GM12878 (cell line): ENCODE data around the gene SHISA7. TPM values are rescaled to one million over a fixed set of nuclear protein-coding genes. Genes with fewer than 3 reads are reported as not detected.

Source experiments
- ATAC-seq: fragments of 200-7000 bp; cut with Tn5 transposase; 3 replicates; pipeline ENCODE4 v1.9.1; 2020; ENCODE audit warnings: mild to moderate bottlenecking, moderate library complexity
- BruUV-seq: library from RNA; stranded (reverse); fragments of 400-500 nt; replicated peaks from 2 replicates; lab custom pipeline; 2021; lab: Mats Ljungman, UMichigan
- CTCF ChIA-PET: fragments of 300-600 bp; sonication (Branson Sonifier 250); formaldehyde crosslinking; extraction: SDS; loops from one replicate; lab custom pipeline; 2021; ENCODE audit warnings: inconsistent platforms; lab: Yijun Ruan, JAX
- POLR2A ChIA-PET: fragments of 350-600 bp; formaldehyde crosslinking; extraction: SDS; loops from one replicate; lab custom pipeline; 2021; ENCODE audit warnings: inconsistent platforms; lab: Charles Lee
- RAD21 ChIA-PET: fragments of 300-600 bp; sonication (Branson Sonifier 250); formaldehyde crosslinking; loops from one replicate; lab custom pipeline; 2023; ENCODE audit warnings: antibody characterized with exemption; ENCODE audit not compliant: unreplicated experiment; lab: Charles Lee
- SMC1A ChIA-PET: fragments of 300-600 bp; sonication (Branson Sonifier 250); formaldehyde crosslinking; loops from one replicate; lab custom pipeline; 2023; ENCODE audit not compliant: unreplicated experiment, uncharacterized antibody; lab: Charles Lee
- DNase-seq: peaks from one replicate; pipeline ENCODE4 v3.0.0-alpha.2; 2011; ENCODE audit warnings: low read depth, low spot score
- FAIRE-seq: peaks from 3 replicates; lab custom pipeline; 2011; peaks lifted over from hg19 to GRCh38; lab: Jason Lieb, UNC
- H2AFZ ChIP-seq: 2 replicates; pipeline ENCODE4 v1.6.0; 2011; ENCODE audit warnings: low read depth, low read length, control low read depth; ENCODE audit not compliant: control insufficient read depth
- H3K27ac ChIP-seq: 2 replicates; pipeline ENCODE4 v1.5.1; 2011; ENCODE audit warnings: control low read depth; ENCODE audit not compliant: control insufficient read depth, insufficient read depth
- H3K27me3 ChIP-seq, 2 experiments: replicated peaks in 1 of 2; 2 replicates each; pipeline versions ENCODE4 v1.6.0 to v1.6.1; 2011; ENCODE audit warnings: low read length in 1 of 2; ENCODE audit not compliant: control insufficient read depth in 2 of 2, insufficient read depth in 2 of 2
- H3K36me3 ChIP-seq, 2 experiments: 2 replicates each; pipeline ENCODE4 v1.5.1; 2011; ENCODE audit warnings: low read length in 1 of 2; ENCODE audit not compliant: control insufficient read depth in 2 of 2, insufficient read depth in 2 of 2
- H3K4me1 ChIP-seq: 2 replicates; pipeline ENCODE4 v1.6.1; 2011; ENCODE audit warnings: mild to moderate bottlenecking, low read length, moderate library complexity, mixed read lengths; ENCODE audit not compliant: control insufficient read depth, insufficient read depth
- H3K4me2 ChIP-seq: 2 replicates; pipeline ENCODE4 v1.6.0; 2011; ENCODE audit warnings: control low read depth; ENCODE audit not compliant: control insufficient read depth, insufficient read depth
- H3K4me3 ChIP-seq: fragments of 200-600 bp; sonication (generic); 2 replicates; pipeline ENCODE4 v1.5.1; 2016
- H3K79me2 ChIP-seq: 2 replicates; pipeline ENCODE4 v1.6.0; 2011; ENCODE audit warnings: low read length; ENCODE audit not compliant: control insufficient read depth, insufficient read depth
- H3K9ac ChIP-seq: 2 replicates; pipeline ENCODE4 v1.8.0; 2011; ENCODE audit warnings: low read length, control low read depth, mixed read lengths; ENCODE audit not compliant: control insufficient read depth, insufficient read depth
- H3K9me3 ChIP-seq: replicated peaks from 3 replicates; pipeline ENCODE4 v1.5.1; 2011; ENCODE audit warnings: mild to moderate bottlenecking, low read length; ENCODE audit not compliant: control insufficient read depth, insufficient read depth
- H4K20me1 ChIP-seq: 2 replicates; pipeline ENCODE4 v1.6.0; 2011; ENCODE audit not compliant: control insufficient read depth, insufficient read depth
- BACH1 ChIP-seq: fragments of 450-650 bp; IDR thresholded peaks from 2 replicates; pipeline ENCODE4 v1.6.1; 2017; ENCODE audit warnings: mild to moderate bottlenecking, borderline replicate concordance
- EED ChIP-seq: sonication (generic); IDR thresholded peaks from 2 replicates; pipeline ENCODE4 v1.6.1; 2016; ENCODE audit warnings: antibody characterized with exemption, low read depth
- ETV6 ChIP-seq, 2 experiments: fragments of 450-650 bp in 1 of 2; IDR thresholded peaks in 1 of 2; conservative IDR thresholded peaks in 1 of 2; 2 replicates each; pipeline ENCODE4 v1.6.1; 2014; ENCODE audit warnings: antibody characterized with exemption in 1 of 2, borderline replicate concordance in 1 of 2, low read depth in 1 of 2, mild to moderate bottlenecking in 1 of 2, moderate library complexity in 1 of 2
- FOXM1 ChIP-seq: IDR thresholded peaks from 2 replicates; pipeline ENCODE4 v1.6.1; 2012; ENCODE audit warnings: low read depth, mild to moderate bottlenecking, inconsistent platforms, low read length, moderate library complexity
- HDAC2 ChIP-seq: fragments of 200-600 bp; sonication (generic); IDR thresholded peaks from 2 replicates; pipeline ENCODE4 v1.6.1; 2017
- PAX5 ChIP-seq: IDR thresholded peaks from 2 replicates; pipeline ENCODE4 v1.6.1; 2011; ENCODE audit warnings: low read depth, low read length, borderline replicate concordance
- POLR2A ChIP-seq: IDR thresholded peaks from 2 replicates; pipeline ENCODE4 v1.6.1; 2011; ENCODE audit warnings: low read depth, mild to moderate bottlenecking, low read length
- TAF1 ChIP-seq: IDR thresholded peaks from 2 replicates; pipeline ENCODE4 v1.6.1; 2011; ENCODE audit warnings: mild to moderate bottlenecking, low read depth, low read length, borderline replicate concordance
- ZNF274 ChIP-seq: IDR thresholded peaks from one replicate; pipeline ENCODE4 v1.8.0; 2011; ENCODE audit not compliant: insufficient read length, insufficient read depth
- WGBS: methylation state at CpG from one replicate; pipeline ENCODE4 v1.1.6; 2016; ENCODE audit warnings: low lambda C conversion rate; ENCODE audit not compliant: insufficient replicate concordance, insufficient coverage; ENCODE audit errors: missing lambda C conversion rate; 5-methylcytosine and 5-hydroxymethylcytosine counted together
- in situ Hi-C: fragments of 300-500 bp; cut with MboI; formaldehyde crosslinking; loops from 9 replicates; pipeline ENCODE4 v1.14.3; 2018; ENCODE audit warnings: mixed read lengths
- intact Hi-C: fragments of 100-400 bp; cut with micrococcal nuclease; formaldehyde crosslinking; loops from one replicate; pipeline ENCODE4 v1.14.2; 2022; ENCODE audit not compliant: unreplicated experiment
- polyA plus RNA-seq, 11 experiments: library from polyadenylated mRNA; depleted of rRNA in 4 of 11; unstranded in 6 of 11; stranded (reverse) in 5 of 11; fragments of >200 nt; fragmentation: Nextera tagmentation in 4 of 11; fragmentation: Illumina TruSeq in 1 of 11; extraction: Ambion mirVana in 4 of 11; extraction: Trizol in 1 of 11; gene quantifications; 1 replicate in 1 of 11; 2 replicates in 10 of 11; pipeline versions ENCODE4 v1.2.1 to v1.2.3, GENCODE V29; 2011 to 2016; ENCODE audit warnings: inconsistent platforms in 2 of 11, missing spikeins in 2 of 11, low read depth in 1 of 11
- total RNA-seq, 4 experiments: library from RNA; depleted of rRNA in 3 of 4; stranded (reverse); fragments of >200 nt in 3 of 4; fragmentation: Illumina TruSeq in 1 of 4; extraction: Trizol in 1 of 4; gene quantifications; 2 replicates each; pipeline versions ENCODE4 v1.2.1 to v1.2.3, GENCODE V29; 2013 to 2021
- TF ChIP-seq, protein P1 (sequence below): fragments of 150-350 bp; IDR thresholded peaks from 2 replicates; pipeline ENCODE4 v1.6.1; 2016; ENCODE audit warnings: low read depth, low read length
- TF ChIP-seq, protein P2 (sequence below): fragments of 450-650 bp; IDR thresholded peaks from 2 replicates; pipeline ENCODE4 v1.6.1; 2016; ENCODE audit warnings: mild to moderate bottlenecking, moderate library complexity, borderline replicate concordance
- TF ChIP-seq, protein P3 (sequence below): IDR thresholded peaks from 2 replicates; pipeline ENCODE4 v1.6.1; 2011; ENCODE audit warnings: low read depth, mild to moderate bottlenecking, low read length, moderate library complexity, borderline replicate concordance; ENCODE audit errors: extremely low read depth

Gene SHISA7
- total and polyA plus RNA-seq, 10 of the 15 experiments (the other 5 are each of a cell fraction or from before 2014, with no cell fraction given): 0.03 TPM; not detected in 9

DNA sequence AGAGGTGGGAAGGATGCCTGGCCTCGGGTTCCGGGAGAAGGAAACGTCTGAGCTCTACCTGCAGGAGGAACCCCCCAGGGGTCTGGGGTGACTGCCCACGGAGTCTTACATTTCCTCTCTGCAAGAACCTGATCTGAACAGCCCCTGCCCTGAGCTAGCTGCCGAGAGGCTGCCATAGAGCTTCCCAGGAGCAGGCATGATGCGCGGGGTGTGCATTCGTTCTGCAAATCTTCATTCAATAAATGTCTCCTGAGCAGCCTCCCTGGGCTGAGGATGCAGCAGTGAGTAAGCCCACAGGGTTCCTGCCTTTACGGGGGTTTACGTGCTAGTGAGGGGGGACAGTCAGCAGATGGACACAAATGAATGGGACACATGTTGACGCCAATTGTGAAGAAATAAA lies 1.5 kb upstream of the SHISA7 start (continued):
- TF ChIP-seq, protein P1, sequence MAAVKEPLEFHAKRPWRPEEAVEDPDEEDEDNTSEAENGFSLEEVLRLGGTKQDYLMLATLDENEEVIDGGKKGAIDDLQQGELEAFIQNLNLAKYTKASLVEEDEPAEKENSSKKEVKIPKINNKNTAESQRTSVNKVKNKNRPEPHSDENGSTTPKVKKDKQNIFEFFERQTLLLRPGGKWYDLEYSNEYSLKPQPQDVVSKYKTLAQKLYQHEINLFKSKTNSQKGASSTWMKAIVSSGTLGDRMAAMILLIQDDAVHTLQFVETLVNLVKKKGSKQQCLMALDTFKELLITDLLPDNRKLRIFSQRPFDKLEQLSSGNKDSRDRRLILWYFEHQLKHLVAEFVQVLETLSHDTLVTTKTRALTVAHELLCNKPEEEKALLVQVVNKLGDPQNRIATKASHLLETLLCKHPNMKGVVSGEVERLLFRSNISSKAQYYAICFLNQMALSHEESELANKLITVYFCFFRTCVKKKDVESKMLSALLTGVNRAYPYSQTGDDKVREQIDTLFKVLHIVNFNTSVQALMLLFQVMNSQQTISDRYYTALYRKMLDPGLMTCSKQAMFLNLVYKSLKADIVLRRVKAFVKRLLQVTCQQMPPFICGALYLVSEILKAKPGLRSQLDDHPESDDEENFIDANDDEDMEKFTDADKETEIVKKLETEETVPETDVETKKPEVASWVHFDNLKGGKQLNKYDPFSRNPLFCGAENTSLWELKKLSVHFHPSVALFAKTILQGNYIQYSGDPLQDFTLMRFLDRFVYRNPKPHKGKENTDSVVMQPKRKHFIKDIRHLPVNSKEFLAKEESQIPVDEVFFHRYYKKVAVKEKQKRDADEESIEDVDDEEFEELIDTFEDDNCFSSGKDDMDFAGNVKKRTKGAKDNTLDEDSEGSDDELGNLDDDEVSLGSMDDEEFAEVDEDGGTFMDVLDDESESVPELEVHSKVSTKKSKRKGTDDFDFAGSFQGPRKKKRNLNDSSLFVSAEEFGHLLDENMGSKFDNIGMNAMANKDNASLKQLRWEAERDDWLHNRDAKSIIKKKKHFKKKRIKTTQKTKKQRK: no peak
- no peak for TF ChIP-seq TAF1

DNA sequence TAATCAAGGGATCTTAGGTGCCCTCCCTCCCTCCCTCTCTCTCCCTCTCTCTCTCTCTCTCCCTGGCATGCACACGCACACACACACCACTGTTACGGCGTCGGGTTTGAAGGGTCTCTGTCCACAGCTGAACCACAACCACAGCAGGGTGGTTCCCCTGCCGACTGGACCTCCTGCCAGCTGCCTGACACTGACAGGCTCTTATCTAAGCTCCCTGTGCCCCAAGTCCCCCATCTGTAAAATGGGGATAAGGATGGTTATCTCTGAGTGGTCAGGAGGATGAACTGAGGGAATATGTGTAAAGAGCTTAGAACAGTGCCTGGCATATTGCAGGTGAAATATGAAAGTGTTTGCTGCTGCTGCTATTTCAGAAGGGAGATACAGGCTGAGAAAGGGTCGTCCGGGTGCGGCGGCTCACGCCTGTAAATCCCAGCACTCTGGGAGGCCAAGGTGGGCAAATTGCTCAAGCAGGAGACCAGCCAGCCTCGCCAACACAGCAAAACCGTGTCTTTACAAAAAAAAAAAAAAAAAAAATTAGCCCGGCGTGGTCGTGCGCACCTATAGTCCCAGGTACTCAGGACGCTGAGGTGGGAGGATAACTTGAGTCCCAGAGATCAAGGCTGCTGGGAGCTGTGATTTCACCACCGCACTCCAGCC lies 852 bp upstream of the SHISA7 start:
- RAD21 ChIA-PET: no interaction called here
- TF ChIP-seq HDAC2 (no peak), ZNF274 (no peak), BACH1 (no peak), POLR2A (no peak), EED (no peak), ETV6 (conservative IDR thresholded peaks at IDR 0.05 in 1 of 2, IDR thresholded peaks at IDR 0.05 in 1 of 2; ENCODE audit: borderline replicate concordance in 1 of 2, low read depth in 1 of 2) (no peak), PAX5 (no peak), FOXM1 (no peak)
- TF ChIP-seq, protein P2, sequence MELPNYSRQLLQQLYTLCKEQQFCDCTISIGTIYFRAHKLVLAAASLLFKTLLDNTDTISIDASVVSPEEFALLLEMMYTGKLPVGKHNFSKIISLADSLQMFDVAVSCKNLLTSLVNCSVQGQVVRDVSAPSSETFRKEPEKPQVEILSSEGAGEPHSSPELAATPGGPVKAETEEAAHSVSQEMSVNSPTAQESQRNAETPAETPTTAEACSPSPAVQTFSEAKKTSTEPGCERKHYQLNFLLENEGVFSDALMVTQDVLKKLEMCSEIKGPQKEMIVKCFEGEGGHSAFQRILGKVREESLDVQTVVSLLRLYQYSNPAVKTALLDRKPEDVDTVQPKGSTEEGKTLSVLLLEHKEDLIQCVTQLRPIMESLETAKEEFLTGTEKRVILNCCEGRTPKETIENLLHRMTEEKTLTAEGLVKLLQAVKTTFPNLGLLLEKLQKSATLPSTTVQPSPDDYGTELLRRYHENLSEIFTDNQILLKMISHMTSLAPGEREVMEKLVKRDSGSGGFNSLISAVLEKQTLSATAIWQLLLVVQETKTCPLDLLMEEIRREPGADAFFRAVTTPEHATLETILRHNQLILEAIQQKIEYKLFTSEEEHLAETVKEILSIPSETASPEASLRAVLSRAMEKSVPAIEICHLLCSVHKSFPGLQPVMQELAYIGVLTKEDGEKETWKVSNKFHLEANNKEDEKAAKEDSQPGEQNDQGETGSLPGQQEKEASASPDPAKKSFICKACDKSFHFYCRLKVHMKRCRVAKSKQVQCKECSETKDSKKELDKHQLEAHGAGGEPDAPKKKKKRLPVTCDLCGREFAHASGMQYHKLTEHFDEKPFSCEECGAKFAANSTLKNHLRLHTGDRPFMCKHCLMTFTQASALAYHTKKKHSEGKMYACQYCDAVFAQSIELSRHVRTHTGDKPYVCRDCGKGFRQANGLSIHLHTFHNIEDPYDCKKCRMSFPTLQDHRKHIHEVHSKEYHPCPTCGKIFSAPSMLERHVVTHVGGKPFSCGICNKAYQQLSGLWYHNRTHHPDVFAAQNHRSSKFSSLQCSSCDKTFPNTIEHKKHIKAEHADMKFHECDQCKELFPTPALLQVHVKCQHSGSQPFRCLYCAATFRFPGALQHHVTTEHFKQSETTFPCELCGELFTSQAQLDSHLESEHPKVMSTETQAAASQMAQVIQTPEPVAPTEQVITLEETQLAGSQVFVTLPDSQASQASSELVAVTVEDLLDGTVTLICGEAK: no peak
- TF ChIP-seq, protein P3, sequence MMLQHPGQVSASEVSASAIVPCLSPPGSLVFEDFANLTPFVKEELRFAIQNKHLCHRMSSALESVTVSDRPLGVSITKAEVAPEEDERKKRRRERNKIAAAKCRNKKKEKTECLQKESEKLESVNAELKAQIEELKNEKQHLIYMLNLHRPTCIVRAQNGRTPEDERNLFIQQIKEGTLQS: no peak

More for the DNA sequence above, 852 bp upstream of the SHISA7 start:
- ATAC-seq (no peak), FAIRE-seq (no peak), DNase-seq (no peak)
- SMC1A ChIA-PET: no interaction called here
- no peak overlapping the region for H3K27ac ChIP-seq
- H3K4me2 ChIP-seq: no peak overlapping the region
- no peaks in the 10 kb centered on the region for H3K4me1 ChIP-seq
- no peaks in the 10 kb centered on the region for H3K9me3 ChIP-seq
- 42% methylated on average over 16 of the region's 18 CpGs for WGBS
- POLR2A ChIA-PET: no interaction called here
- intact Hi-C loops (no loop called here), in situ Hi-C loops (no loop called here)
- H3K9ac ChIP-seq: no peak overlapping the region
- no peak overlapping the region for H2AFZ ChIP-seq
- no peaks in the 10 kb centered on the region for H3K79me2 ChIP-seq
- no TSS peak for BruUV-seq
- CTCF ChIA-PET: no interaction called here
- H3K27me3 ChIP-seq: peaks cover 0 to 1% of the 10 kb centered on the region in 2 experiments; a peak in 2 of 4 replicates
- no peak overlapping the region for H3K4me3 ChIP-seq
- H4K20me1 ChIP-seq: no peaks in the 10 kb centered on the region
- H3K36me3 ChIP-seq: no peaks in the 10 kb centered on the region
